Mesenchymal stem cell (in vitro differentiated cells and primary cell): Measurements from ENCODE around the gene ASB1.

ENCODE experiments used
- DNase-seq: peaks from one replicate; pipeline ENCODE4 v3.0.0-alpha.2; 2013
- H2AFZ ChIP-seq: one replicate; pipeline ENCODE4 v1.6.1; 2013; ENCODE audit warnings: low read depth, mild to moderate bottlenecking, control low read depth, inconsistent platforms, low read length, moderate library complexity
- H2AK5ac ChIP-seq: 2 replicates; pipeline ENCODE4 v1.6.1; 2013; ENCODE audit warnings: low read length, moderate library complexity, mild to moderate bottlenecking, inconsistent platforms; ENCODE audit not compliant: severe bottlenecking
- H2BK120ac ChIP-seq: one replicate; pipeline ENCODE4 v1.6.1; 2013; ENCODE audit warnings: low read depth, mild to moderate bottlenecking, inconsistent platforms, low read length, moderate library complexity
- H2BK12ac ChIP-seq, 2 experiments: one replicate each; pipeline ENCODE4 v1.6.1; 2013; ENCODE audit warnings: inconsistent platforms in 2 of 2, low read length in 2 of 2, mild to moderate bottlenecking in 2 of 2, moderate library complexity in 2 of 2, control low read depth in 1 of 2
- H2BK15ac ChIP-seq: one replicate; pipeline ENCODE4 v1.6.1; 2013; ENCODE audit warnings: mild to moderate bottlenecking, low read depth, inconsistent platforms; ENCODE audit not compliant: poor library complexity, severe bottlenecking
- H2BK5ac ChIP-seq: 2 replicates; pipeline ENCODE4 v1.6.1; 2013; ENCODE audit warnings: low read depth, mild to moderate bottlenecking, low read length, control low read depth, inconsistent platforms; ENCODE audit not compliant: poor library complexity, severe bottlenecking
- H3K14ac ChIP-seq, 2 experiments: one replicate each; pipeline ENCODE4 v1.6.1; 2013; ENCODE audit warnings: inconsistent platforms in 2 of 2, low read length in 2 of 2, control low read depth in 1 of 2, mild to moderate bottlenecking in 1 of 2, moderate library complexity in 1 of 2
- H3K18ac ChIP-seq, 2 experiments: one replicate each; pipeline ENCODE4 v1.6.1; 2013; ENCODE audit warnings: inconsistent platforms in 2 of 2, low read length in 2 of 2, control low read depth in 1 of 2, low read depth in 1 of 2, mild to moderate bottlenecking in 1 of 2
- H3K23ac ChIP-seq, 2 experiments: one replicate each; pipeline ENCODE4 v1.6.1; 2013; ENCODE audit warnings: inconsistent platforms in 2 of 2, low read length in 2 of 2, mild to moderate bottlenecking in 2 of 2, moderate library complexity in 2 of 2, control low read depth in 1 of 2
- H3K27ac ChIP-seq: 2 replicates; pipeline ENCODE4 v1.5.1; 2013; ENCODE audit warnings: mild to moderate bottlenecking, moderate library complexity, low read length, control low read depth, inconsistent platforms; ENCODE audit not compliant: poor library complexity, severe bottlenecking
- H3K27me3 ChIP-seq, 2 experiments: 2 replicates each; pipeline versions ENCODE4 v1.6.1 to v1.7.0; 2013; ENCODE audit warnings: low read length in 2 of 2, mild to moderate bottlenecking in 2 of 2, moderate library complexity in 2 of 2, control low read depth in 1 of 2, inconsistent platforms in 1 of 2; ENCODE audit not compliant: control insufficient read depth in 1 of 2, insufficient read depth in 1 of 2
- H3K36me3 ChIP-seq, 2 experiments: 2 replicates each; pipeline versions ENCODE4 v1.6.1 to v1.7.0; 2013; ENCODE audit warnings: low read length in 2 of 2, control low read depth in 1 of 2, inconsistent platforms in 1 of 2, low read depth in 1 of 2, mild to moderate bottlenecking in 1 of 2; ENCODE audit not compliant: insufficient read depth in 2 of 2, control insufficient read depth in 1 of 2
- H3K4ac ChIP-seq, 2 experiments: one replicate each; pipeline ENCODE4 v1.6.1; 2013; ENCODE audit warnings: inconsistent platforms in 2 of 2, low read length in 2 of 2, mild to moderate bottlenecking in 2 of 2, moderate library complexity in 2 of 2, control low read depth in 1 of 2, low read depth in 1 of 2
- H3K4me1 ChIP-seq: 2 replicates; pipeline ENCODE4 v1.6.1; 2013; ENCODE audit warnings: low read depth, low read length, control low read depth; ENCODE audit not compliant: control insufficient read depth, insufficient read depth
- H3K4me2 ChIP-seq: 2 replicates; pipeline ENCODE4 v1.6.1; 2013; ENCODE audit warnings: low read length, mild to moderate bottlenecking, inconsistent platforms; ENCODE audit not compliant: poor library complexity, severe bottlenecking
- H3K4me3 ChIP-seq, 2 experiments: 2 replicates each; pipeline versions ENCODE4 v1.5.1 to v1.7.0; 2013; ENCODE audit warnings: low read length in 2 of 2, mild to moderate bottlenecking in 2 of 2, control low read depth in 1 of 2, low read depth in 1 of 2; ENCODE audit not compliant: insufficient read depth in 1 of 2
- H3K79me1 ChIP-seq: replicated peaks from 2 replicates; pipeline ENCODE4 v1.6.1; 2013; ENCODE audit warnings: mild to moderate bottlenecking, control low read depth, low read length, inconsistent platforms; ENCODE audit not compliant: poor library complexity, severe bottlenecking
- H3K9ac ChIP-seq: 2 replicates; pipeline ENCODE4 v1.7.0; 2013; ENCODE audit warnings: mild to moderate bottlenecking, low read length, moderate library complexity
- H3K9me3 ChIP-seq: 2 replicates; pipeline ENCODE4 v1.7.0; 2013; ENCODE audit warnings: mild to moderate bottlenecking, low read length; ENCODE audit not compliant: control insufficient read depth
- H4K8ac ChIP-seq: one replicate; pipeline ENCODE4 v1.6.1; 2013; ENCODE audit warnings: inconsistent platforms, mild to moderate bottlenecking, low read length, moderate library complexity
- H4K91ac ChIP-seq: one replicate; pipeline ENCODE4 v1.6.1; 2013; ENCODE audit warnings: mild to moderate bottlenecking, low read length, inconsistent platforms
- WGBS: methylation state at CpG from one replicate; pipeline ENCODE4 v1.1.7; 2013; ENCODE audit warnings: mixed read lengths; 5-methylcytosine and 5-hydroxymethylcytosine counted together

Gene ASB1

GRCh38 chr2:238383135-238383534 is 43.6 kb upstream of the ASB1 start:
- Histone ChIP-seq H3K27ac (no peak overlapping the region), H2BK12ac (no peak overlapping the region), H3K9ac (no peak overlapping the region), H4K91ac (no peak overlapping the region), H2AFZ (no peak overlapping the region), H3K4me3 (no peak overlapping the region), H3K4me1 (peaks cover 16% of the 10 kb centered on the region), H3K18ac (no peak overlapping the region), H3K4ac (no peak overlapping the region), H4K8ac (no peak overlapping the region), H2BK15ac (no peak overlapping the region), H2AK5ac (no peak overlapping the region), H3K9me3 (no peaks in the 10 kb centered on the region), H3K4me2 (no peak overlapping the region), H3K27me3 (no peaks in the 10 kb centered on the region), H3K23ac (no peak overlapping the region), H2BK120ac (no peak overlapping the region), H3K36me3 (peaks cover 20 to 22% of the 10 kb centered on the region in 2 experiments), H3K14ac (no peak overlapping the region), H2BK5ac (no peak overlapping the region), H3K79me1 (peaks cover 9% of the 10 kb centered on the region)
- no peak for DNase-seq
- WGBS, result over 99% methylated on average over 5 of the region's 5 CpGs

- DNase-seq, result no peak
- no peak overlapping the region for H3K4me3 ChIP-seq
- H3K4me1 ChIP-seq, result peaks cover 13% of the 10 kb centered on the region
- H3K27ac ChIP-seq, result no peak overlapping the region
- no peak overlapping the region for H2AK5ac ChIP-seq
- H3K4me2 ChIP-seq, result no peak overlapping the region
- peaks cover 20 to 25% of the 10 kb centered on the region in 2 experiments for H3K36me3 ChIP-seq
- H4K8ac ChIP-seq, result no peak overlapping the region
- no peak overlapping the region for H3K9ac ChIP-seq
- no peak overlapping the region for H2BK120ac ChIP-seq
- no peaks in the 10 kb centered on the region for H3K27me3 ChIP-seq
- no peak overlapping the region for H3K23ac ChIP-seq
- H3K14ac ChIP-seq, result no peak overlapping the region
- H2AFZ ChIP-seq, result no peak overlapping the region
- H3K79me1 ChIP-seq, result peaks cover 9% of the 10 kb centered on the region
- H4K91ac ChIP-seq, result no peak overlapping the region
- no peaks in the 10 kb centered on the region for H3K9me3 ChIP-seq
- 98% methylated on average over 7 of the region's 7 CpGs for WGBS
- H3K18ac ChIP-seq, result no peak overlapping the region
- H2BK15ac ChIP-seq, result no peak overlapping the region
- H2BK5ac ChIP-seq, result no peak overlapping the region
- H2BK12ac ChIP-seq, result no peak overlapping the region
- H3K4ac ChIP-seq, result no peak overlapping the region
Observed at GRCh38 chr2:238383743-238384380, 42.9 kb upstream of the ASB1 start.

DNA sequence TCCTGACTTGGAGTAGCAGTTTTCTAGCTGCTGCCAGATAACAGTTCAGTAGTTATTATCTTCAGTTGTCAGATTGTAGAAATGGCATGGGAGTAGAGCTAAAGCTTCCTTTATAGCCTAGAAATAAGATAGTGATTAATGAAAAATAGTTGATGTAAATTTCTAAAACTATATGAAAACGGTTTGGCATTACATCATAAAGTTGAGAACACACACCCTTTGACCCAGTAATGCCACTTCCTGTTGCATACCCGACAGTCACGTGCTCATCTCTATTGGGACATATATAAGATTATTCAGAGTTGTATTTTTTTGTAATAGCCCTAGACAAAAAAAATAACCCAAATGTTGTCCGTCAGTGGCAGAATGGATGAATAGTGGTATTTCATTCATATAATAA is 39.4 kb upstream of the ASB1 start:
- Histone ChIP-seq H3K23ac (no peak overlapping the region), H3K36me3 (peaks cover 14 to 17% of the 10 kb centered on the region in 2 experiments), H4K8ac (no peak overlapping the region), H3K4ac (no peak overlapping the region), H3K4me1 (peaks cover 9% of the 10 kb centered on the region), H3K27me3 (no peaks in the 10 kb centered on the region), H2AFZ (no peak overlapping the region), H2AK5ac (no peak overlapping the region), H3K79me1 (peaks cover 7% of the 10 kb centered on the region), H3K27ac (no peak overlapping the region), H3K9me3 (no peaks in the 10 kb centered on the region), H3K18ac (no peak overlapping the region), H3K4me3 (no peak overlapping the region), H4K91ac (no peak overlapping the region), H2BK120ac (no peak overlapping the region), H3K14ac (no peak overlapping the region), H2BK12ac (no peak overlapping the region), H2BK15ac (no peak overlapping the region), H2BK5ac (no peak overlapping the region), H3K9ac (no peak overlapping the region), H3K4me2 (no peak overlapping the region)
- no CpG with 5 or more reads among the region's 4 CpGs for WGBS
- no peak for DNase-seq

DNA sequence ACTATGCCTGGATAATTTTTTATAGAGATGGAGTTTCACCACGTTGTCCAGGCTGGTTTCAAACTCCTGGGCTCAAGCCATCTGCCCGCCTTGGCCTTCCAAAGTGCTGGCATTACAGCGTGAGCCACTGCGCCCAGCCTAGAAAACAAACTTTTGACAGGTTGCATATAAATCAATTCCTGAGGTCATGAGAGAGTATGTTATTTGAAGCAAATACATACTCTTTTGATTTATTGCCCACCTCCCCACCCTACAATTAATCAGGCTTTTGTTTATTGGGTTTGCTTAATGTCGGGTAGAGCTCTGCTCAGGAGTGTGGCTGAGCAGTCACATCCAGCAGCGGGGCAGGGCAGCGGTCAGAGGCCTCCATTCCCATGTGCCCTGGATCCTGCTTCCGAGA is 37.9 kb upstream of the ASB1 start:
- peaks cover 3 to 6% of the 10 kb centered on the region in 2 experiments for H3K36me3 ChIP-seq
- H3K4me2 ChIP-seq, result no peak overlapping the region
- H2AFZ ChIP-seq, result no peak overlapping the region
- no peak overlapping the region for H3K27ac ChIP-seq
- H3K23ac ChIP-seq, result no peak overlapping the region
- H4K8ac ChIP-seq, result no peak overlapping the region
- H3K79me1 ChIP-seq, result peaks cover 2% of the 10 kb centered on the region
- no peak overlapping the region for H2BK5ac ChIP-seq
- peaks cover 9% of the 10 kb centered on the region for H3K4me1 ChIP-seq
- H3K9ac ChIP-seq, result no peak overlapping the region
- no peak overlapping the region for H3K18ac ChIP-seq
- no peak overlapping the region for H3K4ac ChIP-seq
- no peak overlapping the region for H2BK120ac ChIP-seq
- no peak overlapping the region for H2BK12ac ChIP-seq
- H3K27me3 ChIP-seq, result no peaks in the 10 kb centered on the region
- H3K14ac ChIP-seq, result no peak overlapping the region
- H4K91ac ChIP-seq, result no peak overlapping the region
- H2BK15ac ChIP-seq, result no peak overlapping the region
- 76% methylated on average over 6 of the region's 8 CpGs for WGBS
- H3K9me3 ChIP-seq, result no peaks in the 10 kb centered on the region
- no peak overlapping the region for H2AK5ac ChIP-seq
- H3K4me3 ChIP-seq, result no peak overlapping the region
- DNase-seq, result no peak
